Uterus (tissue), 4 donors: ENCODE data around the gene ANO4. TPM values are rescaled to one million over a fixed set of nuclear protein-coding genes. Genes with fewer than 3 reads are reported as not detected.

ENCODE experiments used
- DNase-seq, 2 donors: peaks; one replicate each; pipeline ENCODE4 v3.0.0-alpha.2; 2019 to 2020
- H3K27ac ChIP-seq, 2 donors: fragments of 200-600 bp; sonication (generic); 1 replicate in 1 of 2; 2 replicates in 1 of 2; pipeline ENCODE4 v1.5.1; 2016 to 2018
- H3K27me3 ChIP-seq, 2 donors: fragments of 200-600 bp; sonication (generic); one replicate each; pipeline ENCODE4 v1.5.1; 2018 to 2019; ENCODE audit warnings: control low read depth in 1 of 2
- H3K36me3 ChIP-seq, 2 donors: fragments of 200-600 bp; sonication (generic); one replicate each; pipeline ENCODE4 v1.5.1; 2019; ENCODE audit warnings: control low read depth in 1 of 2
- H3K4me1 ChIP-seq, 2 donors: fragments of 200-600 bp; sonication (generic); one replicate each; pipeline ENCODE4 v1.5.1; 2018 to 2019; ENCODE audit warnings: control low read depth in 1 of 2
- H3K4me3 ChIP-seq, 2 donors: fragments of 200-600 bp; sonication (generic); 1 replicate in 1 of 2; 2 replicates in 1 of 2; pipeline ENCODE4 v1.5.1; 2018 to 2019; ENCODE audit warnings: mild to moderate bottlenecking in 1 of 2
- H3K9me3 ChIP-seq, 2 donors: fragments of 200-600 bp; sonication (generic); one replicate each; pipeline ENCODE4 v1.5.1; 2019; ENCODE audit warnings: control low read depth in 1 of 2
- CTCF ChIP-seq, 4 experiments: fragments of 200-600 bp in 2 of 4; fragments of 450-650 bp in 2 of 4; sonication (generic) in 2 of 4; IDR thresholded peaks; one replicate each; pipeline ENCODE4 v1.5.1; 2016 to 2019; ENCODE audit warnings: antibody characterized with exemption in 4 of 4, mild to moderate bottlenecking in 2 of 4, moderate library complexity in 1 of 4
- POLR2A ChIP-seq, 2 donors: fragments of 450-650 bp; IDR thresholded peaks; one replicate each; pipeline ENCODE4 v1.6.1; 2016; ENCODE audit warnings: antibody characterized with exemption in 2 of 2, mild to moderate bottlenecking in 1 of 2, moderate library complexity in 1 of 2
- intact Hi-C: fragments of 100-400 bp; cut with DNase I; formaldehyde crosslinking; loops from one replicate; pipeline ENCODE4 v1.15.1; 2023; ENCODE audit warnings: low total_unique reads
- total RNA-seq, 4 donors: library from RNA; depleted of rRNA in 3 of 4; stranded (reverse); fragments of >200 nt in 3 of 4; gene quantifications; one replicate each; pipeline versions ENCODE4 v1.1.0 to v1.2.4, GENCODE V29; 2014 to 2023
- donor health status: DM: yes; HTN: yes; CAD: no.

Gene ANO4
- total RNA-seq, 4 donors from 2014 or later = under 0.01 to 18.5 (median 1.4) TPM; not detected in 1

DNA sequence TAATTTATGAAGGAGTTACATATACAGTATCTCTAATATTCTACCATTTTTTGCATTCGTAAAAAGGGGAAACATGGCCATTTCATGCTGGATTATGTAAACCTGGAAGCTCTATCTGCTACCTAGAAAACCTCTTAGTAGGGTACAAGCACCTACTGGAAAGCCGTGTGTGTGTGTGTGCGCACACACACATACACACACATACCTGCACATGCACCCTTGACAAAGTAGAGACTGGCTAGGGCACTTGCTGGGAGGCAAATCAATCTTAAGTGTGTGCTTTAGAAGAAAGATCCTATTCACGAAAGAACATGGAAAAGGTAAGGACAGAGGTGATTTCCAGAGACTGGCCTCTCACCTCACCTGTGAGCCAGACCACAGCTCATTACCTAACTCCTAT, 224.6 kb downstream of the ANO4 start:
- no peaks in the 10 kb centered on the region for H3K36me3 ChIP-seq

DNA sequence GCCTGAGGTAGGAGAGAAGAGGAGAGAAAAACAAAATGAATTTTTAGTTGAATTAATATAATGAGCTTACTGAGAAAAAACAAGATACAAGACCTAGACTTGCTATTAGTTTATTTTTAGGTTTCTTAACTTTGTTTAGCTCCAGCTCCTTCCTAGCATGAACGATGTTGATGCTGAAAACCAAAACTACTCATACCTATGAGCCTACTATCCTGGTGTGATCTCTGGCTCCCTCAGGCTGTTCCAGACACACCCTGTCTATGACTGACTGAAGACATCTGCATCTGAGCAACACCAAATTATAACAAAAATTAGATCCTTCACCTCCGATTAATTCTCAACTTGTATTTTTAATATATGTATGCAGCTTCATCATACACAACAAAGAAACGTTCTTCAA, 225.1 kb downstream of the ANO4 start:
- TF ChIP-seq CTCF (IDR thresholded peaks at IDR 0.05) = no peak
- no peak for TF ChIP-seq POLR2A (IDR thresholded peaks at IDR 0.05)
- no peak for DNase-seq
- Histone ChIP-seq H3K27ac (no peak overlapping the region), H3K4me1 (no peaks in the 10 kb centered on the region), H3K27me3 (no peaks in the 10 kb centered on the region), H3K36me3 (no peaks in the 10 kb centered on the region), H3K9me3 (no peaks in the 10 kb centered on the region), H3K4me3 (no peak overlapping the region)
- intact Hi-C loops = no loop called here

More for the DNA sequence above, 224.6 kb downstream of the ANO4 start:
- DNase-seq = no peak
- no peaks in the 10 kb centered on the region for H3K27me3 ChIP-seq
- TF ChIP-seq CTCF (IDR thresholded peaks at IDR 0.05) (no peak), POLR2A (IDR thresholded peaks at IDR 0.05) (no peak)
- H3K4me1 ChIP-seq = no peaks in the 10 kb centered on the region
- no peak overlapping the region for H3K4me3 ChIP-seq
- no peak overlapping the region for H3K27ac ChIP-seq
- no peaks in the 10 kb centered on the region for H3K9me3 ChIP-seq
- intact Hi-C loops = no loop called here

DNA sequence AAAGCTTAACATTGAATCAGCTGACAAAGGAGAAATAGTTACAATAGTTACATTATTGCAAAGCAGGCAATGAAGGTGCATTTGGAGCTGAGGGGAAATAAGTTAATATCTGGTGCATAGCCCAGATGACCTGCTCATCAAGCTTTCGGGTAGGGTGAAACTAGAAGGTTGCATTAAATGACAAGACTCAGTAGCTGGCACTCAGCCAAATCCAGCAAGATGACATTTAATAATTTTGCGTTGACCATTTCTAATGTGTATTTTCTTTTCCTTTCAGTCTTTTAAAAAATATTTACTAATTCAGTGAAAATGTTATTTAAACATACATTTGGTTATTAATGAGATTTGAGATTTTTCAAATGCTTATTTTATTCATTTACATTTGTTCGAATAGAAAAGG, 226.9 kb downstream of the ANO4 start:
- no peaks in the 10 kb centered on the region for H3K9me3 ChIP-seq
- no peak overlapping the region for H3K4me3 ChIP-seq
- no peaks in the 10 kb centered on the region for H3K27me3 ChIP-seq
- H3K4me1 ChIP-seq = no peaks in the 10 kb centered on the region
- intact Hi-C loops = no loop called here
- no peak for TF ChIP-seq POLR2A (IDR thresholded peaks at IDR 0.05)
- no peak for TF ChIP-seq CTCF (IDR thresholded peaks at IDR 0.05)
- H3K27ac ChIP-seq = no peak overlapping the region
- no peaks in the 10 kb centered on the region for H3K36me3 ChIP-seq
- DNase-seq = no peak

- no peak overlapping the region for H3K27ac ChIP-seq
- H3K27me3 ChIP-seq = no peaks in the 10 kb centered on the region
- H3K36me3 ChIP-seq = no peaks in the 10 kb centered on the region
- no peaks in the 10 kb centered on the region for H3K9me3 ChIP-seq
- intact Hi-C loops = no loop called here
- DNase-seq = no peak
- no peak overlapping the region for H3K4me3 ChIP-seq
- TF ChIP-seq POLR2A (IDR thresholded peaks at IDR 0.05) (no peak), CTCF (IDR thresholded peaks at IDR 0.05) (no peak)
- no peaks in the 10 kb centered on the region for H3K4me1 ChIP-seq
Measured at GRCh38 chr12:101021911-101022388, 227.4 kb downstream of the ANO4 start.

DNA sequence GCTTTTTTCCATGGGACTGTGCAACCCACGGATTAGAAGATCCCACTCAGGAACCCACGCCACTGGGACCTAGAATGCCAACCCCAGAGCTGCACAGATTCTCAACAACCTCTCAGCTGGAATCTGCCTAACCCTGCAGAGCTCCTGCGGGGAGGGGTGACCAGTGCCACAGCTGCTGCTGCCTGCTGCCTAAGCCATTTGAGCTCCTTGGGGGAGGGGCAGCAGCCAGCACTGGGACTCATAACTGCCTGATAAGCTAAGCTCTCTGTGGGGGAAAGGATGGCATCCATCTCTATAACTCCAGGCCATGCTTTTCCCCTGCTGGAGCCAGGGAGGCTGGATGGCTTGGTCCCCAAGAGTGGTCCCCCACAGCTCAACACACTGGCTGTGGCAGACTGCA, 232.6 kb downstream of the ANO4 start:
- intact Hi-C loops = no loop called here
- no peak for TF ChIP-seq CTCF (IDR thresholded peaks at IDR 0.05)
- no peak for TF ChIP-seq POLR2A (IDR thresholded peaks at IDR 0.05)
- DNase-seq = no peak
- Histone ChIP-seq H3K36me3 (no peaks in the 10 kb centered on the region), H3K4me1 (no peaks in the 10 kb centered on the region), H3K27me3 (no peaks in the 10 kb centered on the region), H3K4me3 (no peak overlapping the region), H3K27ac (no peak overlapping the region), H3K9me3 (no peaks in the 10 kb centered on the region)
